Left ventricle myocardium inferior (tissue), 1 donor: ENCODE measurements around the gene TPRA1. TPM values are rescaled to one million over a fixed set of nuclear protein-coding genes. Genes with fewer than 3 reads are reported as not detected.

Source experiments
- DNase-seq: peaks from one replicate; pipeline ENCODE4 v3.0.0-alpha.2; 2020
- H3K27ac ChIP-seq: fragments of 200-600 bp; replicated peaks from 2 replicates; pipeline ENCODE4 v1.8.0; 2021
- H3K27me3 ChIP-seq: fragments of 200-600 bp; 2 replicates; pipeline ENCODE4 v1.8.0; 2021; ENCODE audit warnings: low read depth
- H3K36me3 ChIP-seq: fragments of 200-600 bp; 2 replicates; pipeline ENCODE4 v1.8.0; 2021
- H3K4me1 ChIP-seq: fragments of 200-600 bp; 2 replicates; pipeline ENCODE4 v1.8.0; 2021
- H3K4me3 ChIP-seq: fragments of 200-600 bp; 2 replicates; pipeline ENCODE4 v1.8.0; 2021; ENCODE audit warnings: mild to moderate bottlenecking, moderate library complexity
- H3K9me3 ChIP-seq: fragments of 200-600 bp; replicated peaks from 2 replicates; pipeline ENCODE4 v1.8.0; 2021
- CTCF ChIP-seq: fragments of 200-600 bp; IDR thresholded peaks from 2 replicates; pipeline ENCODE4 v1.8.0; 2021; ENCODE audit warnings: antibody characterized with exemption, mild to moderate bottlenecking, borderline replicate concordance
- intact Hi-C: fragments of 100-400 bp; cut with micrococcal nuclease; formaldehyde crosslinking; loops from one replicate; pipeline ENCODE4 v1.11.0; 2022
- total RNA-seq: library from RNA; stranded (reverse); fragmentation: NEBNext Ultra II Directional; extraction: Animal tissue kit (Norgen Biotek cat#: 25700); gene quantifications from one replicate; pipeline ENCODE4 v1.2.1, GENCODE V29; 2021
- donor health status: DM: no; HTN: yes; CAD: no; lungs with severe emphysema.

The TPRA1 gene
- total RNA-seq, 1 donor from 2014 or later: 17.4 TPM

GRCh38 chr3:127551178-127551577 lies 39.4 kb downstream of the TPRA1 start:
- Histone ChIP-seq H3K27me3 (no peaks in the 10 kb centered on the region), H3K36me3 (no peaks in the 10 kb centered on the region), H3K27ac (no peak overlapping the region), H3K4me1 (peaks cover 18% of the 10 kb centered on the region), H3K9me3 (no peaks in the 10 kb centered on the region), H3K4me3 (no peak overlapping the region)
- TF ChIP-seq CTCF: no peak
- intact Hi-C loops: no loop called here
- no peak for DNase-seq

GRCh38 chr3:127550468-127551157 lies 39.9 kb downstream of the TPRA1 start:
- no peak for TF ChIP-seq CTCF
- no peaks in the 10 kb centered on the region for H3K9me3 ChIP-seq
- H3K4me3 ChIP-seq: no peak overlapping the region
- no peak for DNase-seq
- H3K36me3 ChIP-seq: no peaks in the 10 kb centered on the region
- intact Hi-C loops: no loop called here
- no peak overlapping the region for H3K27ac ChIP-seq
- H3K27me3 ChIP-seq: no peaks in the 10 kb centered on the region
- H3K4me1 ChIP-seq: peaks cover 18% of the 10 kb centered on the region

- TF ChIP-seq CTCF: no peak
- H3K9me3 ChIP-seq: no peaks in the 10 kb centered on the region
- H3K4me1 ChIP-seq: peaks cover 18% of the 10 kb centered on the region
- no peak for DNase-seq
- H3K4me3 ChIP-seq: no peak overlapping the region
- no peaks in the 10 kb centered on the region for H3K27me3 ChIP-seq
- no peak overlapping the region for H3K27ac ChIP-seq
- no peaks in the 10 kb centered on the region for H3K36me3 ChIP-seq
- intact Hi-C loops: no loop called here
Observed at GRCh38 chr3:127549826-127550467, 40.6 kb downstream of the TPRA1 start.

- Histone ChIP-seq H3K9me3 (no peaks in the 10 kb centered on the region), H3K27ac (peak overlapping the region; percentile 87), H3K4me1 (peaks cover 15% of the 10 kb centered on the region), H3K36me3 (no peaks in the 10 kb centered on the region), H3K4me3 (peak overlapping the region; percentile 72), H3K27me3 (no peaks in the 10 kb centered on the region)
- peak; percentile 74 for TF ChIP-seq CTCF
- DNase-seq: peak; percentile 83
- intact Hi-C loops: no loop called here
Observed at GRCh38 chr3:127547761-127548605, 42.5 kb downstream of the TPRA1 start.

- Histone ChIP-seq H3K27me3 (no peaks in the 10 kb centered on the region), H3K4me3 (peak overlapping the region; percentile 72), H3K4me1 (peaks cover 15% of the 10 kb centered on the region), H3K9me3 (no peaks in the 10 kb centered on the region), H3K36me3 (no peaks in the 10 kb centered on the region), H3K27ac (peak overlapping the region; percentile 87)
- no peak for TF ChIP-seq CTCF
- intact Hi-C loops: no loop called here
- DNase-seq: peak; percentile 42
Observed at GRCh38 chr3:127546970-127547733, 43.4 kb downstream of the TPRA1 start.
